22Rv1 (cell line): ENCODE results near the gene PRR36.

Experiments
- ZFX ChIP-seq: fragments of 450-650 bp; IDR thresholded peaks from 2 replicates; pipeline ENCODE4 v1.6.1; 2017; ENCODE audit warnings: antibody characterized with exemption, borderline replicate concordance
- TF ChIP-seq, protein P1 (sequence below): fragments of 450-650 bp; IDR thresholded peaks from 2 replicates; pipeline ENCODE4 v1.5.1; 2017; ENCODE audit warnings: mild to moderate bottlenecking

DNA sequence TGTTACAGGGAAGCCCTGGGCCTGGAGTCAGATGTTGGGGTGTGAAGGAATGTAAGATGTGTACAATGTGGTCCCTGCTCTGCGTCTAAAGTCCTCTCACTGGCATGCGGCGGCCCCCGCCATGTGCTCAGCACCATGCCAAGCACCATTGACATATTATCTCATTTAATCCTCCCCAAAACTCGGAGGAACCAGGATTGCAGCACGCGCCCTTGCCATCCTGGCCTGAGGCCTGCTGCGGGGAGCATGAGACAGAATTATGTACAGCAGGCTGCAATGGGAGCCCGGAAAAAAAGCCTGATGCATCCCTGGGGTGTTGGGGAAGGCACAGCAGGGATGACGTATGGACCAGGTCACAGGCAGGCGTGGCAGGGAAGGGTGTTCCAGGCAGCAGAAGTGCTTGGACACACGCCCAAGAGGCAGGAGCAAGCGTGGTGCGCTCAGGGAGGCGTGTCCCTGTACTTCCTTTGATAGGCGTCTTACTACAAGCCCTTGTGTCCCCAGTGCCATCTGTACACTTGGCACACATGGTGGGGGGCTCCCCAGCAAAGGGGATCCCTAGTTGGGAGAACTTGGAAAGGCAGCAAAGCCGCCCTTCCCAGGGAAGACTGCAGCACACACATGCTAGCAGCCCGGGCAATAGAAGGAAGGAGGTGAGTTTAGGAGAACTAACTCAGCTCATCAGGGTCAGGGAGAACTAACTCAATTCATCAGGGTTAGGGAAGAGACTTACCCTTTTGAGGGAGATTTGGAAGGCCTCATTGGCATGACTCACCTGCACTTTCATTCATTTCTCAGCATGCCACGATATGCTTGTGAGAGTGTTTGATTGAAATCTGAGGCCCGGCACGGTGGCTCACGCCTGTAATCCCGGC is 40.7 kb downstream of the PRR36 start:
- TF ChIP-seq, protein P1, sequence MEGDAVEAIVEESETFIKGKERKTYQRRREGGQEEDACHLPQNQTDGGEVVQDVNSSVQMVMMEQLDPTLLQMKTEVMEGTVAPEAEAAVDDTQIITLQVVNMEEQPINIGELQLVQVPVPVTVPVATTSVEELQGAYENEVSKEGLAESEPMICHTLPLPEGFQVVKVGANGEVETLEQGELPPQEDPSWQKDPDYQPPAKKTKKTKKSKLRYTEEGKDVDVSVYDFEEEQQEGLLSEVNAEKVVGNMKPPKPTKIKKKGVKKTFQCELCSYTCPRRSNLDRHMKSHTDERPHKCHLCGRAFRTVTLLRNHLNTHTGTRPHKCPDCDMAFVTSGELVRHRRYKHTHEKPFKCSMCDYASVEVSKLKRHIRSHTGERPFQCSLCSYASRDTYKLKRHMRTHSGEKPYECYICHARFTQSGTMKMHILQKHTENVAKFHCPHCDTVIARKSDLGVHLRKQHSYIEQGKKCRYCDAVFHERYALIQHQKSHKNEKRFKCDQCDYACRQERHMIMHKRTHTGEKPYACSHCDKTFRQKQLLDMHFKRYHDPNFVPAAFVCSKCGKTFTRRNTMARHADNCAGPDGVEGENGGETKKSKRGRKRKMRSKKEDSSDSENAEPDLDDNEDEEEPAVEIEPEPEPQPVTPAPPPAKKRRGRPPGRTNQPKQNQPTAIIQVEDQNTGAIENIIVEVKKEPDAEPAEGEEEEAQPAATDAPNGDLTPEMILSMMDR, result no peak
- TF ChIP-seq ZFX, result no peak
